K562 (cell line): Measurements from ENCODE around the gene FOXA3.

Experiments used
- ELF4 ChIP-seq: fragments of 450-650 bp; formaldehyde crosslinking; IDR thresholded peaks from 2 replicates; pipeline ENCODE4 v1.4.0; 2022; ENCODE audit warnings: missing genetic modification characterization
- EZH2 ChIP-seq: IDR thresholded peaks from 2 replicates; pipeline ENCODE4 v1.6.1; 2012; ENCODE audit warnings: low read depth, mild to moderate bottlenecking, inconsistent platforms, low read length, borderline replicate concordance
- HDGF ChIP-seq: fragments of 450-650 bp; IDR thresholded peaks from 2 replicates; pipeline ENCODE4 v1.6.1; 2016
- MAX ChIP-seq: sonication (generic); formaldehyde crosslinking; IDR thresholded peaks from 2 replicates; pipeline ENCODE4 v1.9.0; 2022; ENCODE audit warnings: mild to moderate bottlenecking, missing genetic modification reagents
- THAP12 ChIP-seq: fragments of 250-450 bp; sonication (Bioruptor Pico); IDR thresholded peaks from 2 replicates; pipeline ENCODE4 v1.9.0; 2021; ENCODE audit warnings: mild to moderate bottlenecking, inconsistent platforms
- TF ChIP-seq, protein P1 (sequence below), 2 experiments: fragments of 450-650 bp in 1 of 2; sonication (generic) in 1 of 2; formaldehyde crosslinking in 1 of 2; IDR thresholded peaks; 2 replicates each; pipeline versions ENCODE4 v1.7.1 to v1.9.0; 2016 to 2022; ENCODE audit warnings: inconsistent platforms in 1 of 2, mild to moderate bottlenecking in 1 of 2, missing genetic modification reagents in 1 of 2
- TF ChIP-seq, protein P2 (sequence below), 3 experiments: IDR thresholded peaks in 2 of 3; conservative IDR thresholded peaks in 1 of 3; 2 replicates each; pipeline ENCODE4 v1.5.1; 2011 to 2012; ENCODE audit warnings: low read length in 3 of 3, mild to moderate bottlenecking in 3 of 3, control low read depth in 2 of 3, improper control_type of control experiment in 1 of 3, inconsistent platforms in 1 of 3, low read depth in 1 of 3, mixed read lengths in 1 of 3, moderate library complexity in 1 of 3; ENCODE audit not compliant: insufficient read depth in 2 of 3

GRCh38 chr19:45816236-45817009 lies 47.7 kb upstream of the FOXA3 start:
- TF ChIP-seq, protein P1, sequence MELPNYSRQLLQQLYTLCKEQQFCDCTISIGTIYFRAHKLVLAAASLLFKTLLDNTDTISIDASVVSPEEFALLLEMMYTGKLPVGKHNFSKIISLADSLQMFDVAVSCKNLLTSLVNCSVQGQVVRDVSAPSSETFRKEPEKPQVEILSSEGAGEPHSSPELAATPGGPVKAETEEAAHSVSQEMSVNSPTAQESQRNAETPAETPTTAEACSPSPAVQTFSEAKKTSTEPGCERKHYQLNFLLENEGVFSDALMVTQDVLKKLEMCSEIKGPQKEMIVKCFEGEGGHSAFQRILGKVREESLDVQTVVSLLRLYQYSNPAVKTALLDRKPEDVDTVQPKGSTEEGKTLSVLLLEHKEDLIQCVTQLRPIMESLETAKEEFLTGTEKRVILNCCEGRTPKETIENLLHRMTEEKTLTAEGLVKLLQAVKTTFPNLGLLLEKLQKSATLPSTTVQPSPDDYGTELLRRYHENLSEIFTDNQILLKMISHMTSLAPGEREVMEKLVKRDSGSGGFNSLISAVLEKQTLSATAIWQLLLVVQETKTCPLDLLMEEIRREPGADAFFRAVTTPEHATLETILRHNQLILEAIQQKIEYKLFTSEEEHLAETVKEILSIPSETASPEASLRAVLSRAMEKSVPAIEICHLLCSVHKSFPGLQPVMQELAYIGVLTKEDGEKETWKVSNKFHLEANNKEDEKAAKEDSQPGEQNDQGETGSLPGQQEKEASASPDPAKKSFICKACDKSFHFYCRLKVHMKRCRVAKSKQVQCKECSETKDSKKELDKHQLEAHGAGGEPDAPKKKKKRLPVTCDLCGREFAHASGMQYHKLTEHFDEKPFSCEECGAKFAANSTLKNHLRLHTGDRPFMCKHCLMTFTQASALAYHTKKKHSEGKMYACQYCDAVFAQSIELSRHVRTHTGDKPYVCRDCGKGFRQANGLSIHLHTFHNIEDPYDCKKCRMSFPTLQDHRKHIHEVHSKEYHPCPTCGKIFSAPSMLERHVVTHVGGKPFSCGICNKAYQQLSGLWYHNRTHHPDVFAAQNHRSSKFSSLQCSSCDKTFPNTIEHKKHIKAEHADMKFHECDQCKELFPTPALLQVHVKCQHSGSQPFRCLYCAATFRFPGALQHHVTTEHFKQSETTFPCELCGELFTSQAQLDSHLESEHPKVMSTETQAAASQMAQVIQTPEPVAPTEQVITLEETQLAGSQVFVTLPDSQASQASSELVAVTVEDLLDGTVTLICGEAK (IDR thresholded peaks at IDR 0.05): no peak
- TF ChIP-seq, protein P1 (CRISPR knock-in tag; IDR thresholded peaks at IDR 0.05): no peak
- no peak for TF ChIP-seq MAX (CRISPR knock-in tag)
- TF ChIP-seq EZH2: no peak
- TF ChIP-seq ELF4: no peak
- TF ChIP-seq THAP12 (CRISPR knock-in tag): no peak
- no peak for TF ChIP-seq HDGF
- TF ChIP-seq, protein P2, sequence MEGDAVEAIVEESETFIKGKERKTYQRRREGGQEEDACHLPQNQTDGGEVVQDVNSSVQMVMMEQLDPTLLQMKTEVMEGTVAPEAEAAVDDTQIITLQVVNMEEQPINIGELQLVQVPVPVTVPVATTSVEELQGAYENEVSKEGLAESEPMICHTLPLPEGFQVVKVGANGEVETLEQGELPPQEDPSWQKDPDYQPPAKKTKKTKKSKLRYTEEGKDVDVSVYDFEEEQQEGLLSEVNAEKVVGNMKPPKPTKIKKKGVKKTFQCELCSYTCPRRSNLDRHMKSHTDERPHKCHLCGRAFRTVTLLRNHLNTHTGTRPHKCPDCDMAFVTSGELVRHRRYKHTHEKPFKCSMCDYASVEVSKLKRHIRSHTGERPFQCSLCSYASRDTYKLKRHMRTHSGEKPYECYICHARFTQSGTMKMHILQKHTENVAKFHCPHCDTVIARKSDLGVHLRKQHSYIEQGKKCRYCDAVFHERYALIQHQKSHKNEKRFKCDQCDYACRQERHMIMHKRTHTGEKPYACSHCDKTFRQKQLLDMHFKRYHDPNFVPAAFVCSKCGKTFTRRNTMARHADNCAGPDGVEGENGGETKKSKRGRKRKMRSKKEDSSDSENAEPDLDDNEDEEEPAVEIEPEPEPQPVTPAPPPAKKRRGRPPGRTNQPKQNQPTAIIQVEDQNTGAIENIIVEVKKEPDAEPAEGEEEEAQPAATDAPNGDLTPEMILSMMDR (IDR thresholded peaks at IDR 0.05 in 2 of 3, conservative IDR thresholded peaks at IDR 0.05 in 1 of 3; ENCODE audit: insufficient read depth in 2 of 3, low read depth in 1 of 3, low read length in 3 of 3): no peak
